ENCODE results near the gene CCP110.

DNA sequence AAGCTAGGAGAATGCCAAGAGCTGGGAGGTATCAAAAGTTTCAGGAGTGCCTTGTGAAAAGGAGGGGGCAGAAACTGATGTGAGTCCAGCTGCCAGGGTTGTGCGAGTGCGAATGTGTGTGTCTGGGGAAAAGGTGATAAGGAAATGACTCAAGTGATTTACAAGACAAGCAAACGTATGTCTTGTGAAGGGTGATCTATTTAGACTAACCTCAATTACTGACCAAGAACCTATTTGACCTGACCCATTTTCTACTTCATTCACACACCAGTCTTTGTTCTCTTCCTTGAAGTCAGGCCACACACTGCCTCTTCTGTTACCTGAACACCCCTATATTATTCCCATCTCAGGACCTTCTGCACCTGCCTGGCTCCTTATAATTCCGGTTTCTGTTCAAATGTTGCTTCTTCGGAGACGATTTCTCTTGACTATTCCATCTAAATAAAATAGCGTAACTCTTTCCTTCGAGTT is 2.8 kb upstream of the CCP110 start:
- TF ChIP-seq, protein P1, sequence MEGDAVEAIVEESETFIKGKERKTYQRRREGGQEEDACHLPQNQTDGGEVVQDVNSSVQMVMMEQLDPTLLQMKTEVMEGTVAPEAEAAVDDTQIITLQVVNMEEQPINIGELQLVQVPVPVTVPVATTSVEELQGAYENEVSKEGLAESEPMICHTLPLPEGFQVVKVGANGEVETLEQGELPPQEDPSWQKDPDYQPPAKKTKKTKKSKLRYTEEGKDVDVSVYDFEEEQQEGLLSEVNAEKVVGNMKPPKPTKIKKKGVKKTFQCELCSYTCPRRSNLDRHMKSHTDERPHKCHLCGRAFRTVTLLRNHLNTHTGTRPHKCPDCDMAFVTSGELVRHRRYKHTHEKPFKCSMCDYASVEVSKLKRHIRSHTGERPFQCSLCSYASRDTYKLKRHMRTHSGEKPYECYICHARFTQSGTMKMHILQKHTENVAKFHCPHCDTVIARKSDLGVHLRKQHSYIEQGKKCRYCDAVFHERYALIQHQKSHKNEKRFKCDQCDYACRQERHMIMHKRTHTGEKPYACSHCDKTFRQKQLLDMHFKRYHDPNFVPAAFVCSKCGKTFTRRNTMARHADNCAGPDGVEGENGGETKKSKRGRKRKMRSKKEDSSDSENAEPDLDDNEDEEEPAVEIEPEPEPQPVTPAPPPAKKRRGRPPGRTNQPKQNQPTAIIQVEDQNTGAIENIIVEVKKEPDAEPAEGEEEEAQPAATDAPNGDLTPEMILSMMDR (IDR thresholded peaks at IDR 0.05; ENCODE audit: low read length), result no peak
- no peak for TF ChIP-seq EZH2 (IDR thresholded peaks at IDR 0.05; ENCODE audit: borderline replicate concordance, low read length)
